AG04450 (cell line): ENCODE data around the gene USP34. TPM values are rescaled to one million over a fixed set of nuclear protein-coding genes. Genes with fewer than 3 reads are reported as not detected.

ENCODE experiments used
- CTCF ChIA-PET: fragments of 300-600, 350-600 bp; formaldehyde crosslinking; extraction: SDS; loops from one replicate; lab custom pipeline; 2022; ENCODE audit warnings: antibody characterized with exemption, inconsistent platforms; lab: Charles Lee
- POLR2A ChIA-PET: fragments of 350-600 bp; formaldehyde crosslinking; extraction: SDS; loops from one replicate; lab custom pipeline; 2021; ENCODE audit warnings: antibody characterized with exemption, inconsistent platforms; lab: Yijun Ruan, JAX
- DNase-seq: peaks from one replicate; pipeline ENCODE4 v3.0.0-alpha.2; 2011; ENCODE audit warnings: low read depth, low spot score
- H3K27ac ChIP-seq: one replicate; pipeline ENCODE4 v1.5.1; 2012; ENCODE audit warnings: low read depth, low read length, control low read depth
- H3K27me3 ChIP-seq: one replicate; pipeline ENCODE4 v1.6.0; 2012; ENCODE audit warnings: low read length; ENCODE audit not compliant: control insufficient read depth, insufficient read depth
- H3K4me3 ChIP-seq: 2 replicates; pipeline ENCODE4 v1.5.1; 2011; ENCODE audit warnings: mild to moderate bottlenecking, low read depth, low read length, control low read depth
- H3K9me3 ChIP-seq: 2 replicates; pipeline ENCODE4 v1.5.1; 2012; ENCODE audit warnings: low read length; ENCODE audit not compliant: control insufficient read depth, insufficient read depth
- CTCF ChIP-seq: IDR thresholded peaks from 2 replicates; pipeline ENCODE4 v1.5.1; 2011; ENCODE audit warnings: low read depth, low read length, control low read depth, inconsistent platforms
- polyA plus RNA-seq: library from polyadenylated mRNA; depleted of rRNA; stranded (reverse); fragments of >200 nt; gene quantifications from 2 replicates; pipeline ENCODE4 v1.2.3, GENCODE V29; 2011

USP34 gene
- polyA plus RNA-seq, 1 experiment = 92.3 TPM

- Histone ChIP-seq H3K4me3 (no peak overlapping the region; the same call in 1 of the 2 replicates), H3K27me3 (no peaks in the 10 kb centered on the region), H3K9me3 (peaks cover 3% of the 10 kb centered on the region; the same call in 1 of the 2 replicates), H3K27ac (no peak overlapping the region)
- no peak for TF ChIP-seq CTCF
- CTCF ChIA-PET = no interaction called here
- POLR2A ChIA-PET = no interaction called here
- DNase-seq = no peak
These were observed 289.4 kb downstream of the USP34 start for GRCh38 chr2:61181382-61182058.

GRCh38 chr2:61180686-61181085 is 290.2 kb downstream of the USP34 start:
- Histone ChIP-seq H3K27ac (peak overlapping the region; percentile 59), H3K9me3 (peaks cover 3% of the 10 kb centered on the region; the same call in 1 of the 2 replicates), H3K27me3 (no peaks in the 10 kb centered on the region), H3K4me3 (no peak overlapping the region)
- no peak for DNase-seq
- ChIA-PET POLR2A (interaction anchor here (1.0 kb wide), 1 partner anchor 36 kb away, joined by 4 read pairs; no protein-coding TSS in a partner anchor), CTCF (interaction anchor here (0.6 kb wide), 1 partner anchor 36 kb away, joined by 4 read pairs; no protein-coding TSS in a partner anchor)
- TF ChIP-seq CTCF = no peak

- Histone ChIP-seq H3K4me3 (peak overlapping the region; percentile 5), H3K9me3 (peaks cover 3% of the 10 kb centered on the region; the same call in 1 of the 2 replicates), H3K27ac (peak overlapping the region; percentile 59), H3K27me3 (no peaks in the 10 kb centered on the region)
- ChIA-PET CTCF (interaction anchor here (0.6 kb wide), 1 partner anchor 35 kb away, joined by 4 read pairs; no protein-coding TSS in a partner anchor), POLR2A (interaction anchor here (0.7 to 1.0 kb wide), 2 partner anchors 35 to 424 kb away, joined by 3 to 4 read pairs; no protein-coding TSS in a partner anchor)
- no peak for DNase-seq
- TF ChIP-seq CTCF = no peak
These were observed 290.9 kb downstream of the USP34 start for GRCh38 chr2:61179701-61180639.

GRCh38 chr2:61178603-61179545 is 292.0 kb downstream of the USP34 start:
- Histone ChIP-seq H3K4me3 (peak overlapping the region; percentile 71), H3K9me3 (peaks cover 3% of the 10 kb centered on the region; the same call in 1 of the 2 replicates), H3K27ac (peak overlapping the region; percentile 52), H3K27me3 (no peaks in the 10 kb centered on the region)
- no peak for TF ChIP-seq CTCF
- CTCF ChIA-PET = no interaction called here
- no peak for DNase-seq
- POLR2A ChIA-PET = interaction anchor here (1.3 to 1.4 kb wide), 3 partner anchors 34 to 358 kb away, joined by 3 to 4 read pairs (median 3); no protein-coding TSS in a partner anchor
